A549 (cell line): ENCODE data around the gene SEL1L3.

Source experiments
- ATOH8 ChIP-seq: fragments of 250-450 bp; sonication (Bioruptor Pico); IDR thresholded peaks from 2 replicates; pipeline ENCODE4 v1.5.0; 2020; ENCODE audit warnings: low read depth, mild to moderate bottlenecking, moderate library complexity
- CBX8 ChIP-seq: fragments of 200-600 bp; sonication (generic); IDR thresholded peaks from 2 replicates; pipeline ENCODE4 v1.6.1; 2016
- FOSL2 ChIP-seq, 2 experiments: fragments of 450-650 bp in 1 of 2; fragments of >200 bp in 1 of 2; sonication (Bioruptor Twin) in 1 of 2; formaldehyde crosslinking; IDR thresholded peaks; 2 replicates each; pipeline versions ENCODE4 v1.5.0 to v1.6.1; 2016 to 2020; ENCODE audit warnings: mild to moderate bottlenecking in 1 of 2, moderate library complexity in 1 of 2
- FOXS1 ChIP-seq: fragments of 250-450 bp; sonication (Bioruptor Pico); IDR thresholded peaks from 2 replicates; pipeline ENCODE4 v1.5.0; 2020; ENCODE audit warnings: mild to moderate bottlenecking, moderate library complexity
- JUN ChIP-seq, 2 experiments: fragments of >200 bp; sonication (Bioruptor Twin); formaldehyde crosslinking; IDR thresholded peaks; 2 replicates in 1 of 2; 3 replicates in 1 of 2; pipeline ENCODE4 v1.6.1; 2016 to 2017
- MAZ ChIP-seq: fragments of 150-350 bp; IDR thresholded peaks from 2 replicates; pipeline ENCODE4 v1.6.1; 2014; ENCODE audit warnings: antibody characterized with exemption, low read depth, low read length, borderline replicate concordance
- POLR2A ChIP-seq: IDR thresholded peaks from 2 replicates; pipeline ENCODE4 v1.6.1; 2012; ENCODE audit warnings: mild to moderate bottlenecking, low read length
- REST ChIP-seq: fragments of 200-600 bp; sonication (generic); IDR thresholded peaks from 2 replicates; pipeline ENCODE4 v1.6.1; 2016; ENCODE audit warnings: antibody characterized with exemption, mild to moderate bottlenecking, moderate library complexity
- SMC3 ChIP-seq: fragments of >200 bp; sonication (Bioruptor Twin); formaldehyde crosslinking; IDR thresholded peaks from 3 replicates; pipeline ENCODE4 v1.6.1; 2018; ENCODE audit warnings: inconsistent platforms
- TF ChIP-seq, protein P1 (sequence below): fragments of >200 bp; sonication (Bioruptor Twin); formaldehyde crosslinking; IDR thresholded peaks from 3 replicates; pipeline ENCODE4 v1.5.1; 2016

- TF ChIP-seq, protein P1, sequence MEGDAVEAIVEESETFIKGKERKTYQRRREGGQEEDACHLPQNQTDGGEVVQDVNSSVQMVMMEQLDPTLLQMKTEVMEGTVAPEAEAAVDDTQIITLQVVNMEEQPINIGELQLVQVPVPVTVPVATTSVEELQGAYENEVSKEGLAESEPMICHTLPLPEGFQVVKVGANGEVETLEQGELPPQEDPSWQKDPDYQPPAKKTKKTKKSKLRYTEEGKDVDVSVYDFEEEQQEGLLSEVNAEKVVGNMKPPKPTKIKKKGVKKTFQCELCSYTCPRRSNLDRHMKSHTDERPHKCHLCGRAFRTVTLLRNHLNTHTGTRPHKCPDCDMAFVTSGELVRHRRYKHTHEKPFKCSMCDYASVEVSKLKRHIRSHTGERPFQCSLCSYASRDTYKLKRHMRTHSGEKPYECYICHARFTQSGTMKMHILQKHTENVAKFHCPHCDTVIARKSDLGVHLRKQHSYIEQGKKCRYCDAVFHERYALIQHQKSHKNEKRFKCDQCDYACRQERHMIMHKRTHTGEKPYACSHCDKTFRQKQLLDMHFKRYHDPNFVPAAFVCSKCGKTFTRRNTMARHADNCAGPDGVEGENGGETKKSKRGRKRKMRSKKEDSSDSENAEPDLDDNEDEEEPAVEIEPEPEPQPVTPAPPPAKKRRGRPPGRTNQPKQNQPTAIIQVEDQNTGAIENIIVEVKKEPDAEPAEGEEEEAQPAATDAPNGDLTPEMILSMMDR, result no peak
- no peak for TF ChIP-seq MAZ
- no peak for TF ChIP-seq CBX8
- TF ChIP-seq REST, result no peak
- TF ChIP-seq JUN (IDR thresholded peaks at IDR 0.05), result no peak
- TF ChIP-seq FOSL2 (IDR thresholded peaks at IDR 0.05), result no peak
- TF ChIP-seq FOSL2 (CRISPR knock-in tag; IDR thresholded peaks at IDR 0.05), result no peak
- no peak for TF ChIP-seq POLR2A
- no peak for TF ChIP-seq FOXS1 (CRISPR knock-in tag)
- no peak for TF ChIP-seq ATOH8 (CRISPR knock-in tag)
- TF ChIP-seq SMC3, result no peak
Observed at GRCh38 chr4:25837107-25837506, 25.7 kb downstream of the SEL1L3 start.
